ENCODE measurements around the gene SLC23A2.

SLC23A2 gene

DNA sequence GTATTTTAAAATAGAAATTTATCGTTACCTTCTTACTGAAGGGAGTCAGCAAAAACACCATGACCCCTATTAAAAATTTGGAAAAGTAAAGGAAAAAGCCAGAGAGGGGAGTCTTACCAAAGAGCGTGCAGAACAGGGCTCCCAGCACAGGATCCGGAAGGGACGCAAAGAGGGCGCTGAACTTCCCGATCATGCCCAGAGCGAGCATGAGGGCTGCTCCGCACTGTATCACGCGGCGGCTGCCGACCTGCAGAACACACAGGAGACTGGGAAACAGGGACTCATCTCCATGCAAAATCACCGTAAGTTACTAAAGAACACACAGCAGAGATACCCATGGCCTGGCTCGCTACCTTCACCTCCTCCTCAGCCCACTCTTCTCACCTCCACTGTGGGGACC lies 138.6 kb downstream of the SLC23A2 start:
- no peaks in the 10 kb centered on the region for H3K79me2 ChIP-seq (ENCODE audit: low read length)
- no peaks in the 10 kb centered on the region for H3K4me1 ChIP-seq (ENCODE audit: low read length)
- no peaks in the 10 kb centered on the region for H4K20me1 ChIP-seq (ENCODE audit: insufficient read depth, low read length)
- no peak overlapping the region for H3K27ac ChIP-seq (ENCODE audit: low read length)
- H3K9ac ChIP-seq (ENCODE audit: low read length): no peak overlapping the region
- no peak overlapping the region for H3K4me3 ChIP-seq (ENCODE audit: low read length)
- H3K9me3 ChIP-seq (ENCODE audit: insufficient read depth, low read length): no peaks in the 10 kb centered on the region
- H2AFZ ChIP-seq (ENCODE audit: low read depth, low read length): no peak overlapping the region
- no peaks in the 10 kb centered on the region for H3K27me3 ChIP-seq (ENCODE audit: low read depth, low read length)
- TF ChIP-seq, protein P1, sequence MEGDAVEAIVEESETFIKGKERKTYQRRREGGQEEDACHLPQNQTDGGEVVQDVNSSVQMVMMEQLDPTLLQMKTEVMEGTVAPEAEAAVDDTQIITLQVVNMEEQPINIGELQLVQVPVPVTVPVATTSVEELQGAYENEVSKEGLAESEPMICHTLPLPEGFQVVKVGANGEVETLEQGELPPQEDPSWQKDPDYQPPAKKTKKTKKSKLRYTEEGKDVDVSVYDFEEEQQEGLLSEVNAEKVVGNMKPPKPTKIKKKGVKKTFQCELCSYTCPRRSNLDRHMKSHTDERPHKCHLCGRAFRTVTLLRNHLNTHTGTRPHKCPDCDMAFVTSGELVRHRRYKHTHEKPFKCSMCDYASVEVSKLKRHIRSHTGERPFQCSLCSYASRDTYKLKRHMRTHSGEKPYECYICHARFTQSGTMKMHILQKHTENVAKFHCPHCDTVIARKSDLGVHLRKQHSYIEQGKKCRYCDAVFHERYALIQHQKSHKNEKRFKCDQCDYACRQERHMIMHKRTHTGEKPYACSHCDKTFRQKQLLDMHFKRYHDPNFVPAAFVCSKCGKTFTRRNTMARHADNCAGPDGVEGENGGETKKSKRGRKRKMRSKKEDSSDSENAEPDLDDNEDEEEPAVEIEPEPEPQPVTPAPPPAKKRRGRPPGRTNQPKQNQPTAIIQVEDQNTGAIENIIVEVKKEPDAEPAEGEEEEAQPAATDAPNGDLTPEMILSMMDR (IDR thresholded peaks at IDR 0.05; ENCODE audit: low read depth, low read length): no peak
- TF ChIP-seq EZH2phosphoT487 (IDR thresholded peaks at IDR 0.05; ENCODE audit: low read depth): no peak
- peaks cover 42% of the 10 kb centered on the region for H3K36me3 ChIP-seq (replicated peaks; ENCODE audit: low read depth, low read length)
- H3K4me2 ChIP-seq (ENCODE audit: low read length): no peak overlapping the region

DNA sequence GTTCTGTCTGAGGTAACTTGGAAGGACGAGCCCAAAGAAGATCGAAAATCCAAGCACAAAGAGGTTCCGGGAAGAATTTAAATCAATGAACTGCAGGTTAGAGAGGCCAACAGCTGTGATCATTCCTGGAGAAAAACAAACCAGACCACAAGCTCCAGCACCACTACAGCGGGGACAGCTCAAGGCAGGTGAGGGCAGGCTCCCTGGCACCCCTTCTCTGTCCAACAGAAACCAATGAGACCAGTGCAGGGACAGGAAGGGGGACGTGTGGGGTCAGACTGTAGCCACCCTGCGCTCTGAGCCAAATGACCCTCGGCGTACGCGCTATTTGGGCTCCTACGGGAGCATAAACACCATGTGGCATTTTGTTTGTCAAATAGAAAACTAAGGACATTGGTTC lies 139.3 kb downstream of the SLC23A2 start:
- Histone ChIP-seq H4K20me1 (ENCODE audit: insufficient read depth, low read length) (no peaks in the 10 kb centered on the region), H3K4me3 (ENCODE audit: low read length) (no peak overlapping the region), H3K9me3 (ENCODE audit: insufficient read depth, low read length) (no peaks in the 10 kb centered on the region), H3K36me3 (replicated peaks; ENCODE audit: low read depth, low read length) (peaks cover 39% of the 10 kb centered on the region), H2AFZ (ENCODE audit: low read depth, low read length) (no peak overlapping the region), H3K27me3 (ENCODE audit: low read depth, low read length) (no peaks in the 10 kb centered on the region), H3K4me1 (ENCODE audit: low read length) (no peaks in the 10 kb centered on the region), H3K9ac (ENCODE audit: low read length) (no peak overlapping the region), H3K4me2 (ENCODE audit: low read length) (no peak overlapping the region), H3K27ac (ENCODE audit: low read length) (no peak overlapping the region), H3K79me2 (ENCODE audit: low read length) (no peaks in the 10 kb centered on the region)
- TF ChIP-seq EZH2phosphoT487 (IDR thresholded peaks at IDR 0.05; ENCODE audit: low read depth): no peak
- TF ChIP-seq, protein P1 (IDR thresholded peaks at IDR 0.05; ENCODE audit: low read depth, low read length): no peak

DNA sequence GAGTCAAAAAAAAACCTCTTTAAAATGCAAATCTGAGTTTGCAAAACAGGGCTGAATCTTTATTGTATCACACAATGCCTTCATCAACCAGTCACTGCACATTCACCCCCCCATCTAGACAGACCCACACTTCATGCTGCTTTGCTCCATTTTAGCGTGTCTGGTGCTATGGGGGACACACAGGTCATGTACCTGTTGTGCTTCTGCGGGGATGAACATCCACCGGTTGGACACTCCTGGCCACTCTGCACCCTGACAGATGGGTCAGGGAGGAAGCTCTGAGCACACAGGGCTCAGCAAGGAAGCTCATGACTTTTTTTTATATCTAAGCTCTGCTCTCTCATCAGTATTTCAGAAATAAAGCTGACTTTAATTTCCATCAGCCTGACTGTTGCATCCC lies 143.3 kb downstream of the SLC23A2 start:
- TF ChIP-seq EZH2phosphoT487 (IDR thresholded peaks at IDR 0.05; ENCODE audit: low read depth): no peak
- TF ChIP-seq, protein P1 (IDR thresholded peaks at IDR 0.05; ENCODE audit: low read depth, low read length): no peak
- H3K36me3 ChIP-seq (replicated peaks; ENCODE audit: low read depth, low read length): peaks cover 67% of the 10 kb centered on the region

DNA sequence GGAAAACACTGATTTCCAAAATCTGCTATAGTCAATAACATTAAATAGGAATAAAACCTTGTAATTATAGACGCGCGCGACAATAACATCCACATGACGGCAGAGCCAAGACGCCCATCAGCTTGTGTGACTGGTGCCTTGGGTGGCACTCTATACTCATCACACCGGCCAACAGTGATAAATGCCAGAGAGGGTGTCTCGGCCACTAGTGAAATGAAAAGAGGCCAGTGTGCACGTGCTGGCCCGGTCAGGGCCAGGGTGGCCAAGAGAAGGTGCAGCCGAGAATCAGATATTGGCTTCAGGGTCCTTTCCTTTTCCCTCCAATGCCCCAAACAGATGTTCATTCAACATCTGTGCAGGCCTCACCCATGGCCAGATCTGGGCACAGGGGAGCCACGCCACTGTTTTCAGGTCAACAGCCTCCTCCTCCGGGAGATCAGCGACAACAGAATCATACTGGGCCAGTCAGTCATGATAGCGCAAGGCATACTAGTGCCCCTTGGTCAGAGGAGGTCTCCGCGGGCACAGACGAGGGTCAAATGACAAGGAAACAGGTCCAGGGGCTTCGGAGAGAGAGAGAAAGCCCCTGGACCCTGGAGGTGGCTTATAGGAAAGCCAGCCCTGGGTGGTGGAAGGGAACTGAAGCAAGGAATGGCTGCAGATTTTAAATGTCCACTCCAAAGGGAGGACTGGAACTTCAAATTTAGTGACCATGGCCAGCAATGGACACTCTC lies 145.1 kb downstream of the SLC23A2 start:
- no peak overlapping the region for H3K9ac ChIP-seq (ENCODE audit: low read length)
- H3K4me1 ChIP-seq (ENCODE audit: low read length): 0 out of 2 replicates have a peak, but pooled peaks cover 2% of the 10 kb centered on the region
- H3K27me3 ChIP-seq (ENCODE audit: low read depth, low read length): no peaks in the 10 kb centered on the region
- no peaks in the 10 kb centered on the region for H3K79me2 ChIP-seq (ENCODE audit: low read length)
- no peak overlapping the region for H3K4me2 ChIP-seq (ENCODE audit: low read length)
- no peaks in the 10 kb centered on the region for H3K9me3 ChIP-seq (ENCODE audit: insufficient read depth, low read length)
- peaks cover 63% of the 10 kb centered on the region for H3K36me3 ChIP-seq (replicated peaks; ENCODE audit: low read depth, low read length)
- H2AFZ ChIP-seq (ENCODE audit: low read depth, low read length): no peak overlapping the region
- H3K27ac ChIP-seq (ENCODE audit: low read length): no peak overlapping the region
- no peak overlapping the region for H3K4me3 ChIP-seq (ENCODE audit: low read length)
- no peak for TF ChIP-seq EZH2phosphoT487 (IDR thresholded peaks at IDR 0.05; ENCODE audit: low read depth)
- TF ChIP-seq, protein P1 (IDR thresholded peaks at IDR 0.05; ENCODE audit: low read depth, low read length): no peak
- no peaks in the 10 kb centered on the region for H4K20me1 ChIP-seq (ENCODE audit: insufficient read depth, low read length)

More for the DNA sequence above, 143.3 kb downstream of the SLC23A2 start:
- Histone ChIP-seq H4K20me1 (ENCODE audit: insufficient read depth, low read length) (no peaks in the 10 kb centered on the region), H3K27ac (ENCODE audit: low read length) (no peak overlapping the region), H3K4me1 (ENCODE audit: low read length) (0 out of 2 replicates have a peak, but pooled peaks cover 2% of the 10 kb centered on the region), H2AFZ (ENCODE audit: low read depth, low read length) (no peak overlapping the region), H3K4me3 (ENCODE audit: low read length) (no peak overlapping the region), H3K4me2 (ENCODE audit: low read length) (no peak overlapping the region), H3K9ac (ENCODE audit: low read length) (no peak overlapping the region), H3K9me3 (ENCODE audit: insufficient read depth, low read length) (no peaks in the 10 kb centered on the region), H3K79me2 (ENCODE audit: low read length) (no peaks in the 10 kb centered on the region), H3K27me3 (ENCODE audit: low read depth, low read length) (no peaks in the 10 kb centered on the region)
